GM18867 (cell line): ENCODE data around the gene PCNX2.

ENCODE experiments used
- ATAC-seq: cut with Tn5 transposase; IDR thresholded peaks from one replicate; pipeline ENCODE4 v1.9.1; 2021; ENCODE audit warnings: mild to moderate bottlenecking, moderate library complexity; ENCODE audit not compliant: unreplicated experiment

PCNX2 gene

DNA sequence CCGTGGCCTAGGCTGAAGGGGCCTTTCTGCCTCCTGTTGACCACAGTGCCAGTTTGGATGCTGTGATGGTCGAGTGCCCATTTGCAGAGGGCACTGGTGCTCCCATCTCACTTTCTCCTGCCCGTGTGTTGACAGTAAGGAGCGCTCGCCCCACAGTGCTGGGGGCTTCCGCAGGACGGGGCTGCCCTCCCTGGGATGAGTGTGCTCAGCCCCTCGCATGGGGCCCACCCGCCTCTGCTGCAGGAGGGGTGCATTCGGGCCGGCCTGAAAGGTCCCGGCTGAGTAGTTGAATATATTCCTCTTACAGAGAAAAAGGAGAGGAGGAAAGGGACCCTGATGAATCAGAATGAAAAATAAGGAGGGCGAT lies 307.8 kb downstream of the PCNX2 start:
- no peak for ATAC-seq

DNA sequence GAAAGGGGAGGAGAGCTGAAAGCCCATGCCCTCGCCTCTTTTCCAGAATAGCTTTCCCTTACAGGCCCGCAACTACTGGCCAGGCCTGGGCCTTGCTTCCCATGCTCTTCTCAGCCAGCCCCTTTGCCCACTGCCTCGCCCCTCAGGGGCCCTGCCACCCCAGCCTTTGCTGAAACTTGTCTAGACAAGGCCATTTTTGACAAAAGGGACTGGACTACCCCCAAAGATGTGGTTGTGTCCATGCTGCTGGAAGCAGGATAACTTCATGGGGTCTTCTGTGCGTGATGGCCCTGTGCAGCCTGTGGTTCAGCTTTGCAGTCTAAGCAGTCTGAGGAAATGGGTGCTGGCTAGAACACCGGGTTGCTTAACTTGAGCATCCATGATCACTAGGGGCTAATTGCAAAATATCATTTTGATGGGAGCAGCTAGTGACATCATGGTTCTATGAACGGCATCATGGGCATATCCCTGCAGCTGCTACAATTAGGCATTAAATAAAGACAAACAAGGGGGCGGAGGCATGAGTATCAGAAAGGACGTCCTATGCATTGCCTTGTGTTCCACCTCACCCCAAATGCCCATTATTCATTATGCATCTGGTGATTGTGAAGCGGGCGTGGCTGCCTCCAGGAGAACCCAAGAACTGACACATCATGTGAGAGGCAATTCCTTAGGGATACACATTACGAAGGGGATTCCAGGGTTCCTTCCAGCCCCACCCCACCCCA lies 308.3 kb downstream of the PCNX2 start:
- no peak for ATAC-seq

DNA sequence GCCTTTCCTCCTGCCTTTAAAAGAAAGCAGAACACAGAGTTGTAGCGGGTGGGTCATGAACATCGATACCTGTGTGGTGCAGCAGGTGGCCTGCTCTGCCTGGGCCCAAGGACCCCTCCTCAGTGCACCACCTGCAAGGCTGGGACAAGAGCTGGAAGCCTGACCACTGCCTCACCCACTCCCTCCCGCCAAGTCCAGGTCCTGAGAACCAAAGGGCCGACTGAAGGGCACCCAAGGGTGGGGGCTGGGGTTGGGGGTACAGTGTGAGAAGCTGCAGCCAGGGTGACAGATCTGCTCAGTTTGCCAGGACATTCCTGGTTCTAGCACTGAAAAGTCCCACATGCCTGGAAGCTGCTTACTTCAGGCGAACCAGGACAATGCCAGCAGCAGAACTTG lies 309.0 kb downstream of the PCNX2 start:
- ATAC-seq, result no peak

DNA sequence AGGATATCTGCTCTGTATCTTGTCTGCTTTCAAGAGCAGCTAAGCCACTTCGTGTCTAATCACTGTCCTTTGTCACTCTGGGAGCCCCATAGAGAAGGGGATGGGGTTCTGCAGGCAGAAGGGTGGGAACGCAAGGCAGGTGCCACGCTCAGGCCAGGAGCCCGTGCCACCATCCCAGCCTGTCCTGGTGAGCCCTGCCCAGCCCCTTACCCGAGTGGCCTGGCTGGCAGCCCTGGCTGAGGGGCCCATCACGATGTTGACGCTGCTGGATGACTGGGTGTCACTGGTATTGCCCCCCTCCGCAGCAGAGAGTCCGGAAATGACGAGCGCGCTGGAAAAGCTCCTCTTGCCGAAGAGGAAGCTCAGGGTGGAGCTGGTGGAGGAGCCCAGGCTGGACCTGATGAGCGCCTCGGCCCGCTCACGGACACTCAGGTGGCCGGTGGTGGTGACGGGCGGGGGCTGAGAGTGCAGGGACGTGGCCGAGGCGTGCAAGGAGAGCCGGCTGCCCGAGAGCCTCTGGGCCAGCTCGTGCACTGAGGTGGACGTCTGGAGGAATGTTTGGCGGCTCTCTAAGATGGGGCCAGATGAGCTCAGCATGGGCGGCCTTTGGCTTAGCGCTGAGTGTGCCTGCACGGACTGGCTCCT lies 309.5 kb downstream of the PCNX2 start:
- ATAC-seq, result no peak

DNA sequence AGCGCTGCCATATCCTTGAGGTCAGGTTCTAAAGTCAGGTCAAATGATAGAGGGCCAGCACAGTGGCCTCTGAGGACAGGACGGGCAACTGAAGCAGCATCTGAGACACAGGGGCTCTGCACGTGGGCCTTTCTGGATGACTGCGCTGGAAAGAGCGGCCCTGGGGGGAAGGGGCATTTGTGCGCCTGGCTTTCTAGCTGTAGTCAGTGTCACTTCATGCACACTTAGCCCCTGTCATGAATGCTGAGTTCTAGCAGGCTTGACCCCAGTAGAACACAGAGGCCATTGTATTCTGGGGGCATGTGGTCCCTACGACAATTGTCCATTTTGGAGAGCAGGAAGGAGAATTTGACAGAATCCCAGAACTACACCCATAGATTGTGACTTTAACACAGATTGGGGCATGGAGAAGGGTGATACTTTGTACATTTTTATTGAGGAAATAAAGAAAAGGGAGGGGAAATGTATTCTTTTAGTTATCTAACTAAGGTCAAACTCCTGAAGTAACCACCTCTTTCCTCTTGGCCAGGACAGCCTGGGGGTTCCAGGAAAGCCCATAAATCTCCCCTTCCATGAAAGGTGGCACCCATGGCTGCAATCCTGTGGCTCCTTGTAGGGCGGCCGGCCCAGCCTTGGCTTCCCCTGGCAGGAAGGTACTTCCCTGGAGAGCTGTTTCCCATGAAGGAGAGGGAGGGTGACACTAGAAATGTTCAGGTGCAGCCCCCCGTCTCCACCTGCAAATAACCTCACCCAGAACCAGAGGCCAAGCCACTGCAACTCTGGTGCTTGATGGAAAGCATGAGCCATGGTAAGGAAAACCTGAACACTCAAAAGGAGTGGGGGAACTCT lies 310.7 kb downstream of the PCNX2 start:
- ATAC-seq, result no peak

DNA sequence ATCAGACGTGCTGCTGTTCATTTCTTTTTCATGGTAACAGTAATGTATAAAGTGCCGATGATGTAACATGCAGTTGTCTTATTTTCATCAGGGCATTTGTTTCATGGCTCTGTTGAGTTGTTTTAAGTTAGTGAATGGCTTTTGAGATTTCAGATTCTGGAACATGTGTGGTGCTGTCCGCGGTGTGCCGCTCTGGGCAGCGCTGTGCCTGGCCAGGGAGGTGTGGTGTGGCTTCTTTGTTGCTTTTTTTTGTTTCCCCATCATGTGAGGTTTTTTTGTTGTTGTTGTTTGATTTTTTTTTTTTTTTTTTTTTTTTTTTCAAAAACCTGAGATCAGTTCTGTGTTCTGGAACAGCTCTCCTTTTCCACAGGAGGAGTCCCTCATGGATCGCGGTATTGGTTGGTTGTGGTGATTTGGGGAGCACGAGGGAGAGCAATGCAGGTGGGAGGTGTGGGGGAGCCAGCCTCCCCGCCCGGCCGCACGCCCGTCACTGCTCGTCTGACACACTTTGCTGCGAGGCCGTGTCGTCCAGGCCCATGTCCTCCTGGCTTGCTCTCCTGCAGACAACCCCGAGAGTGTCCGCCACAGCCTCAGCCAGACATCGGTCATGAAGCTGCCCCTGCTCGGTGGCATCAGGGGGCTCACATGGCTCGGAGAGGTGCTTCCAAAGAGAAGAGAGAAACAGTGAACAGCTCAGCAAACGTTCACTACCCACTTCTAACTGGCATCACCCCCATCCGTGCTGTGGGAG lies 311.5 kb downstream of the PCNX2 start:
- no peak for ATAC-seq

DNA sequence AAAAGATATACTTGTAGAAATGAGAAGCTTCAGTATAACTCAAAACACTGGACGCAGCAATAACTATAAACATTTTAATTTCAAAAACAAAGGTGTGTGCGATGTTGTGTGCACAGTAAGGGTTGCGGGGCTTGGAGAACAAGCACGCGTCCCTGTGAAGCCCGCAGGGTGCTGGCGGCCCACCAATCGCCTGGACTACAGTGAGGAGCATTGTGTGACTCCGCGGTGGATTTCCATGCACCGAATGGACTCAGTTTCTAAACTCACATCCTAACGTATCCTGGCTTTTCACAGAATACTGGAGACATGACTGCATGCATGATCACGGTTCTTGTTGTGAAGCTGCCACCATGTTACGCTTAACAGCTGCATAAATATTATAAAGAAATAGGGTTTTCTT lies 312.1 kb downstream of the PCNX2 start:
- ATAC-seq, result no peak

DNA sequence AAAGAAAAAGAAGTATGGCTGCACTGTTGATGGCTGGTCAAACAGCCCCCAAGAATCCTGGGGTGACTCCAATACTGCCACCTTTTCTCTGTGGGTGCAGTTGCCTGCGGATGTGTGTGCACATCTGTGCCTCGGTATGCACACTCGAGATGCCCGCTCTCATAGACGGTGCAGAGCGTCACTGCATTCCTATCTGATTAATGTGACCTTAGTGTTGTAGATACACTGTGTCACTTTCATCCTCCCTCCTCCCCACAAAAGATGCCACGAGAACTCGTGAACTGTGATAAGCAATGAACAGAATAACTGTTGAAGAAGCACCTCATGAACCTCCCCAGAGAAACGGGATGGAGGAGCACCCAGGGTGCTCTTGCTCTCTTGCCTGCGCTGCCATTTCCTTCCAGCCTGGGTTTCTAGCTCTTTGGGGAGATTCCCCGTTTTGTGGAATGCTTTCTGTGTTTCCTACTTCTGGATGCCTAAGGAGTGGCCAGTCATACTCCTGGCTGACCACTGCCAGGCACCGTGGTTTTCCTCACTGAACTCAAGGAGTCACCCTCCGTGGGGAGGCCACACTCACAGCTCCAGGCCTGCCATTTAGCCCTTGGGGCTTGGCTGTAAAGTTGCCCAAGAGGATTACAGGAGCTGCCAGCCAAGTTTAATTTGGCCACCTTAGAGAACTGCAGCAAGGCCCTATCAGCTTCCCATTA lies 313.1 kb downstream of the PCNX2 start:
- no peak for ATAC-seq

DNA sequence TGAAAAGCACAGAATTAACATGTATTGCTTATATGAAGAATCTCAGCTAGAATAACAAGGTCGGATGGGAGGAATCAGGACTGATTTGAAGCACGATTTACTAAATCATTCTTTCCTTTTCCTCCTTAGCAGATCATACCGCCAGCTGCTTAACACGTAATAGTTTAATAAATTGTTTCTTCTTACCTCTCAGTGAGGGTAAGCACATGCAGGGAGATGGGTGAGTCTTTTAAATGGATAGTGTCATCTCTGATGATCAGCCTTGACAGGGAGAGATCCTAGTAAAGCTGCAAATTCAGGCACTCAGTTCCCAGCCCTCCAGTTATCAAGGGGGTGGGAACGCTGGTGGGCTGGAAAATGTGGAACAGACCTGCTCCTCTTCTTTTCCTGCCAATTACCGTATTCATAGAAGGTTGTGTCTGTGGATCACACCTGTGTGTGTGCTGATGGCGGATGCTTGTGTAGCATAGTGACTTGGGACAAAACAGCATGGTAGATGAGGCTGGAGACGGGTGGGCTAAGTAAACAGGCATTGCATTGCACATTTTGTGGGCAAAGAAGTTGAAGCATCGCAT lies 314.5 kb downstream of the PCNX2 start:
- no peak for ATAC-seq

DNA sequence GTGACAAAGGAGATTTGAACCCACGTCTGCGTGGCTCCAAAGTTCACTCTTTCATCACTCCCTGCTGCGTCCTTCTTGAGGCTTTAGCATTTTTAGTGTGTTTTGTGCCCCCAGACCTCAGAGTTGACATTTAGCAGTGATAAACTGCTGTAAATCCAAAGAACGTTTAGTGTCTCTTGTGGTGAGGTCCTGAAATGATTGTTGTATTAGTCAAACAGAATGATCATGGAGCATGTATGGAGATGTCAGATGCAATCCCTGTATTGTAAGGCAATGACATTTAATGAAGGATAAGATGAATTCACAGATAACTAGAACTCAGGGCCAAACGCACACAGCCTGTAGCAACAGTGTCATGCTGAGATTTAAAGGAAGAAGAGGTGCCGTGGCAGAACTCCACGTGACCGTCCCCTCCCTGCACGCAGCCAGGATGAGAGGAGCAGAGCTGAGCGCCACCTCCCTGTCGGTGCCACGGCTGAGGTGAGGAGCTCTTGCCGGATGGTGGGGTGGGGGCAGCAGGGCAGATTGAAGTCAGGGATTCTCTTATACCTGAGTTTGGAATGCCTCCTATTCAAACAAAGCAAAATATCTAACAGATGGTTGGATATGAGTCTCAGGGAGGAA lies 315.1 kb downstream of the PCNX2 start:
- no peak for ATAC-seq

DNA sequence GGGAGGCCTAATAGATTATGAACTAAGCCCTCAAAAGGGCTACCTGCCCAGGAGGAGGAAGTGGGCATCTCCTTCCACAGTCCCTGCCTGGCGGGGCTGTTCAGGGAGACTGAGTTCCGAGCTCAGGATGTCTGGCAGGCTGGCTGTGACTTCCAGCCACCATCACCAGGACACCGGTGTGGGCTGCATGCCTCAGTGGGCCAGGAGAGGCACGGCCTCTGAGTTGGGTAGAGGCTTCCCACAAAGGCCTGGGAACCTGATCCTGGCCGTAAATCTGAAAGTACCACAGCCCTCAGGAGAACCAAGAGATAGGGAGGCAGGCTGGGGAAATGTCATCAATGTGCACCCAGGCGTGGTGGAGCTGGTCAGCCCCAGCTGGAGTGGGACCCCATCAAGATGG lies 316.0 kb downstream of the PCNX2 start:
- ATAC-seq, result no peak

DNA sequence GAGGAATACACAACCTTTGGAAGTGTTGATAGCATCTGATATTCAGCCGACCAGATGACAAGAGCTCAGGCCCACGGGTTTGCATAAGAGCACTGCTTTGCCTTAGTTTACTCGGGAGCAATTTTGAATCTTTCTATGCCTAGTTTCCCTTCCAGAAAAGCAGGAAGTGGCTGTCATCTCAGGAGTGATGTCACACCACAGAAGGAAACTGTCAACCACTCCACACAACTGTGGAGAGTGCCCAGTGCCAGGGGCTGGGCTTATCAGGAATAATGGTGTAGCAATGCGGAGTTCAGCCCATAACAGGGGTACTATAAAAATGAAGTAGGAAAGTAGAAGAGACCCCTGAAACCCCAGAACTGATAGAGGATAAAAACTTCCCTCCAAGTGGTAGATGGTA lies 316.7 kb downstream of the PCNX2 start:
- no peak for ATAC-seq

DNA sequence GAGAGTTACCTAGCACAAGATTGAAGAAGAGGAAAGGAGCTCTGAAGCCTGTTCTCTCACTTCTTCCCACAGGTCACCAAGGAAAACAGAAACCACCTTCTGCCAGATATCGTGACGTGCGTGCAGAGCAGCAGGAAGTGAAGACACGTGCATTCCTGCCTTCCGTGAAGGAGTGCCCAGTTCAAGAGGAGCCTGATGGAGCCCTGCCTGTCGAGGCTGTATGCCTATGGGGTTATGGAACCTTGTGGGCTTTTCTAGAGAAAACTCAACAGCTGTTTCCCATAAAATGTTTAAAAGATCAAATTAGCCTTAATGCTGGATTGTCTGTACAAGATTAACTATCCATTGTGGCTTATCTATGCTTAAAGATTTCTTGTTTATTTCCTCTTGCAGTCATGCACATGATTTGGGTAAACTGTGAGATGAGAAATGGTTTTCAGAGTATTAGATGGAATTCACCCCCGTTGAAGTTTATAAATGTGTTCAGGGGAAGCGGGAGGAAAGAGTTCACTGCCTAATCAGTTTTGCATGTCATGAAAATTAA lies 317.4 kb downstream of the PCNX2 start:
- no peak for ATAC-seq

DNA sequence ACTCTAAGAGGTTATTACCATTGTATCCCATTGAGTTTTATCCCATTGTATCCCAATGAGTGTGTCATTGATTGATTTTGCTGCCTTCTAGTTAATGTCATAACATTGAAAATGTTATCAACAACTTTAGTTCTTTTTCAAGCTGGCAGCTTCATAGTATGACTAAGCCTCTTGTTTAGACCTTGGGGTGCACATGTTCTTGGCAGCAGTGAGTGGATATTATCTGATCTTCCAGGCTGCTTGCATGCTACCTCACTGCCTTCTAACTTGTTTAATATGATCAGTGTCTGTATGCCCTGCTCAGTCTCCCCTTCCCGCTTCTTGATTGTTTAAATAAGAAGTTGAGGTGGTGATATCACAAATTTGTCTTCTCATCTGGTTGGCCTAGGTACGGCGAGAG lies 320.6 kb downstream of the PCNX2 start:
- no peak for ATAC-seq

DNA sequence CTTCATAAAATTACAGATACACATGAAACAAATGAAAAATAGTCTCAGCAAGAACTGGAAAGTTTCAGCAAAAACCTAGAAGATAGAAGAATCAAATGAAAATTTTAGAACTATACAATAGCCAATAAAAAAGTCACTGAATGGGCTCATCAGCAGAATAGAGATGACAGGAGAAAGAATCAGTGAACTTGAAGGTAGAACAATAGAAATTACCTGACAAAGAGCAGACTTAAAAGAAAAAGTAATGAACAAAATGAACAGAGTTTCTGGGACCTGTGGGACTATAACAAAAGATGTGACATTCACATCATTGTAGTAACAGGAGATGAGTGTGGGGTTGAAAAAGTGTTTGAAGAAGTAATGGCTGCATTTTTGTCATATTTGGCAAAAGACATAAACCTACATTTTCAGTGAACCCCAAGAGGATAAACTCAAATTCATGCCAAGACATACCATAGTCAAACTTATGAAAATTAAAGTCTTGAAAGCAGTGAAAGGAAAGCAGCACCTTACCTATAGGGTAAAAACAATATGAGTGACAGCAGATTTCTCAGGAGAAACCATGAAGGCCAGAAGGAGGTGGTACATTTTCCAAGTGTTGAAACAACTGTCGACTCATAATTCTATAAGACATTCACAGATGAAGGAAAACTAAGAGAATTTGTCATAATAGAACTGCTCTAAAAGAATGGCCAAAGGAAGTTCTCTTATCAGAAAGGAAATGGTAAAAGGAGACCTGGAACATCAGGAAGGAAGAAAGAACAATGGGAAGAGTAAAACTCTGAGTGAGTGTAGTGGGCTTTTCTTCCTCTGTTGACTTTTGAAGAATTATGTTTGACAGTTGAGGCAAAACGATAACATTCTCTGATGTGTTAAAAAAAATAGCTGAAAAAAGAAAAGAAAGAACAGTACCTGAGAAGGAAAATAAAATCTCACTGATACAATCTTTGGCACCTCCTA lies 321.6 kb downstream of the PCNX2 start:
- no peak for ATAC-seq

DNA sequence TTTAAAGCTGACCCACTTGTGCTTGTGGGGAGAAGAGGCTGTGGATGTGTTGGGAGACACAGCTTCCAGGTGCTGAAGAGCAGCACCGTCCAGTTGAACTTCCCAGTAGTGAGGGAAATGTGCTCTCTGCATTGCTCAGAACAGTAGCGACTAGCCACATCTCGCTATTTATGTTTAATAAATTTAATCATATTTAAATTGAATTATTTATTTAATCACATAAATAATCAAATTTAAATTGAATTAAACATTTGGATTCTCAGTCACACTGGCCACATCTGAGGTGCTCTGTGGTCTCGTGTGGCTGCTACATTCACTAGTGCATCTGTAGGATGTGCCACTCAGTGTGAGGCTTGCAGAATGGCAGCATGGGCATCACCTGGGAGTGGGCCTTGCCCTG lies 325.0 kb downstream of the PCNX2 start:
- ATAC-seq, result no peak

DNA sequence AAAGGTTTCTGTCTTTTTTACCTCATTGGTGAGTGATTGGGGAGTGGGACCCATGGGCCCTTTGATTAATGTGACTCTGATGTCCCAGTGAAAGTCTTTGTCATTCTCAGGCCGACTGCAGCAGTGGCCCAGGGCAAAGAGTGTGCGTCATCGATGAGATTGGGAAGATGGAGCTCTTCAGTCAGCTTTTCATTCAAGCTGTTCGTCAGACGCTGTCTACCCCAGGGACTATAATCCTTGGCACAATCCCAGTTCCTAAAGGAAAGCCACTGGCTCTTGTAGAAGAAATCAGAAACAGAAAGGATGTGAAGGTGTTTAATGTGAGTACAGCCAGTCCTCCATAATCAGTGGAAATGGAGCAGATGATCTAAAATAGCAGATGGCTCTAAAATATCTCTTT lies 325.7 kb downstream of the PCNX2 start:
- no peak for ATAC-seq

DNA sequence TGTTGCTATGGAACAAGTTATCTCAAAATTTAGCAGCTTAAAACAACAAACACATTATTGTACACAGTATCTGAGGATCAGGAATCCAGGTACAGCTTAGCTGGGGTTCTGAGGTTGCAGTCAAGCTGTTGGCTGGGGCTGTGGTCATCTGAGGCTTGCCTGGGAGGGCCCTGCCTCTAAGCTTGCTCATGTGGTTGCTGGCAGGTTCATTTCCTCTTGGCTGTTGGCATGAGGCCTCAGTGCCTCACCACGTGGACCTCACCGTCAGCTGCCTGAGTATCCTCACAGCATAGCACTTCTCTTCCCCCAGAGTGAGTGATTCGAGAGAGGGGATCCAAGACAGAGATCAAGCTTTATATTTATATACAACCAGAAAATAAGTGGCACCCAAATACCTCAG lies 326.6 kb downstream of the PCNX2 start:
- no peak for ATAC-seq
